IMR-90 (cell line): Measurements from ENCODE around the gene TFB2M. TPM values are rescaled to one million over a fixed set of nuclear protein-coding genes. Genes with fewer than 3 reads are reported as not detected.

Experiments used
- ATAC-seq: fragments of 200-7000 bp; cut with Tn5 transposase; 2 replicates; pipeline ENCODE4 v1.9.1; 2020; ENCODE audit warnings: low read depth, mild to moderate bottlenecking, moderate library complexity
- BruUV-seq: library from RNA; stranded (reverse); fragments of 400-500 nt; replicated peaks from 2 replicates; lab custom pipeline; 2021; lab: Mats Ljungman, UMichigan
- CTCF ChIA-PET: fragments of 300-600 bp; formaldehyde crosslinking; extraction: SDS; loops from one replicate; lab custom pipeline; 2021; ENCODE audit warnings: antibody characterized with exemption; lab: Yijun Ruan, JAX
- POLR2A ChIA-PET: fragments of 300-600 bp; sonication (Branson Sonifier 250); formaldehyde crosslinking; loops from one replicate; lab custom pipeline; 2022; ENCODE audit warnings: antibody characterized with exemption; ENCODE audit not compliant: unreplicated experiment; lab: Charles Lee
- DNase-seq: peaks from one replicate; pipeline ENCODE4 v3.0.0; 2013
- H2AFZ ChIP-seq: replicated peaks from 2 replicates; pipeline ENCODE3; 2013; ENCODE audit warnings: low read length, mild to moderate bottlenecking; ENCODE audit not compliant: poor library complexity
- H2AK5ac ChIP-seq: 2 replicates; pipeline ENCODE4 v1.6.1; 2013; ENCODE audit warnings: low read depth, low read length, inconsistent platforms
- H2AK9ac ChIP-seq: replicated peaks from 2 replicates; pipeline ENCODE3; 2013; ENCODE audit warnings: mild to moderate bottlenecking, low read depth, low read length, moderate library complexity; ENCODE audit not compliant: poor library complexity
- H2BK120ac ChIP-seq: 2 replicates; pipeline ENCODE4 v1.6.1; 2013; ENCODE audit warnings: low read depth, low read length, inconsistent platforms
- H2BK15ac ChIP-seq: 3 replicates; pipeline ENCODE4 v1.6.1; 2013; ENCODE audit warnings: low read depth, low read length, inconsistent platforms
- H2BK20ac ChIP-seq: 2 replicates; pipeline ENCODE4 v1.6.1; 2013; ENCODE audit warnings: low read depth, mild to moderate bottlenecking, inconsistent platforms, low read length, moderate library complexity
- H2BK5ac ChIP-seq: 2 replicates; pipeline ENCODE4 v1.6.1; 2013; ENCODE audit warnings: mild to moderate bottlenecking, low read depth, low read length, inconsistent platforms; ENCODE audit not compliant: poor library complexity, severe bottlenecking
- H3K14ac ChIP-seq: replicated peaks from 2 replicates; pipeline ENCODE4 v1.6.1; 2013; ENCODE audit warnings: low read depth, low read length, inconsistent platforms
- H3K18ac ChIP-seq: 2 replicates; pipeline ENCODE4 v1.6.1; 2013; ENCODE audit warnings: low read depth, low read length, control low read depth
- H3K23ac ChIP-seq: 2 replicates; pipeline ENCODE4 v1.6.1; 2013; ENCODE audit warnings: low read depth, low read length, inconsistent platforms
- H3K27ac ChIP-seq: 2 replicates; pipeline ENCODE4 v1.5.1; 2013; ENCODE audit warnings: mild to moderate bottlenecking, control low read depth, low read length; ENCODE audit not compliant: insufficient read depth
- H3K27me3 ChIP-seq: 2 replicates; pipeline ENCODE4 v1.6.1; 2013; ENCODE audit warnings: low read length; ENCODE audit not compliant: control insufficient read depth, insufficient read depth
- H3K36me3 ChIP-seq: 2 replicates; pipeline ENCODE4 v1.6.1; 2013; ENCODE audit warnings: low read length, mixed read lengths; ENCODE audit not compliant: control insufficient read depth, insufficient read depth
- H3K4ac ChIP-seq: 2 replicates; pipeline ENCODE4 v1.6.1; 2013; ENCODE audit warnings: low read depth, low read length, inconsistent platforms
- H3K4me1 ChIP-seq: 2 replicates; pipeline ENCODE4 v1.6.1; 2013; ENCODE audit warnings: low read length, mixed read lengths; ENCODE audit not compliant: control insufficient read depth, insufficient read depth
- H3K4me2 ChIP-seq: 2 replicates; pipeline ENCODE4 v1.6.1; 2013; ENCODE audit warnings: low read depth, mild to moderate bottlenecking, control low read depth, low read length, moderate library complexity
- H3K4me3 ChIP-seq: 2 replicates; pipeline ENCODE4 v1.5.1; 2013; ENCODE audit warnings: low read depth, mild to moderate bottlenecking, control low read depth, low read length, moderate library complexity; ENCODE audit not compliant: insufficient read depth
- H3K56ac ChIP-seq: 2 replicates; pipeline ENCODE4 v1.6.1; 2013; ENCODE audit warnings: low read length, inconsistent platforms; ENCODE audit not compliant: insufficient read depth; ENCODE audit errors: extremely low read depth
- H3K79me1 ChIP-seq, 2 experiments: 2 replicates each; pipeline ENCODE4 v1.6.1; 2013; ENCODE audit warnings: low read length in 2 of 2, inconsistent platforms in 1 of 2, low read depth in 1 of 2
- H3K9ac ChIP-seq: 2 replicates; pipeline ENCODE4 v1.6.1; 2013; ENCODE audit warnings: low read depth, low read length, control low read depth
- H3K9me1 ChIP-seq: 2 replicates; pipeline ENCODE4 v1.6.1; 2013; ENCODE audit warnings: low read length, inconsistent platforms; ENCODE audit not compliant: insufficient read depth
- H3K9me3 ChIP-seq: 2 replicates; pipeline ENCODE4 v1.6.1; 2013; ENCODE audit warnings: low read length; ENCODE audit not compliant: control insufficient read depth, insufficient read depth
- H4K20me1 ChIP-seq: 2 replicates; pipeline ENCODE4 v1.6.1; 2013; ENCODE audit warnings: low read length, inconsistent platforms; ENCODE audit not compliant: insufficient read depth
- H4K5ac ChIP-seq: 2 replicates; pipeline ENCODE4 v1.6.1; 2013; ENCODE audit warnings: mild to moderate bottlenecking, low read depth, low read length, control low read depth
- H4K8ac ChIP-seq, 2 experiments: 2 replicates each; pipeline ENCODE4 v1.6.1; 2013; ENCODE audit warnings: low read depth in 2 of 2, low read length in 2 of 2, control low read depth in 1 of 2, inconsistent platforms in 1 of 2
- H4K91ac ChIP-seq: 2 replicates; pipeline ENCODE4 v1.6.1; 2013; ENCODE audit warnings: low read depth, low read length, inconsistent platforms; ENCODE audit not compliant: insufficient read depth
- BHLHE40 ChIP-seq: fragments of 150-350 bp; IDR thresholded peaks from 2 replicates; pipeline ENCODE4 v1.6.1; 2016; ENCODE audit warnings: mild to moderate bottlenecking, low read depth, low read length
- CEBPB ChIP-seq: IDR thresholded peaks from 2 replicates; pipeline ENCODE4 v1.6.1; 2012; ENCODE audit warnings: low read depth, low read length, improper control_type of control experiment
- CHD1 ChIP-seq: IDR thresholded peaks from 2 replicates; pipeline ENCODE4 v1.6.1; 2012; ENCODE audit warnings: low read depth, low read length, improper control_type of control experiment
- CTCF ChIP-seq: conservative IDR thresholded peaks from 2 replicates; pipeline ENCODE4 v1.5.1; 2012; ENCODE audit warnings: mild to moderate bottlenecking, low read depth, low read length, improper control_type of control experiment
- ELK1 ChIP-seq: fragments of 150-350 bp; IDR thresholded peaks from 2 replicates; pipeline ENCODE4 v1.6.1; 2016; ENCODE audit warnings: low read depth, mild to moderate bottlenecking, low read length, moderate library complexity, borderline replicate concordance
- FOS ChIP-seq: fragments of 150-350 bp; IDR thresholded peaks from 2 replicates; pipeline ENCODE4 v1.6.1; 2016; ENCODE audit warnings: low read depth, low read length
- MAFK ChIP-seq: IDR thresholded peaks from 2 replicates; pipeline ENCODE4 v1.6.1; 2012; ENCODE audit warnings: low read depth, low read length, improper control_type of control experiment
- MAZ ChIP-seq: IDR thresholded peaks from 2 replicates; pipeline ENCODE4 v1.6.1; 2012; ENCODE audit warnings: low read depth, mild to moderate bottlenecking, low read length, improper control_type of control experiment, moderate library complexity, borderline replicate concordance
- MXI1 ChIP-seq: IDR thresholded peaks from 2 replicates; pipeline ENCODE4 v1.6.1; 2012; ENCODE audit warnings: low read depth, mild to moderate bottlenecking, low read length, moderate library complexity, borderline replicate concordance
- NFE2L2 ChIP-seq: fragments of 150-350 bp; IDR thresholded peaks from 2 replicates; pipeline ENCODE4 v1.6.1; 2016; ENCODE audit warnings: low read depth, mild to moderate bottlenecking, low read length
- POLR2A ChIP-seq: IDR thresholded peaks from 2 replicates; pipeline ENCODE4 v1.6.1; 2012; ENCODE audit warnings: mild to moderate bottlenecking, low read depth, low read length
- RAD21 ChIP-seq: IDR thresholded peaks from 2 replicates; pipeline ENCODE4 v1.6.1; 2012; ENCODE audit warnings: low read length, improper control_type of control experiment
- RCOR1 ChIP-seq: IDR thresholded peaks from 2 replicates; pipeline ENCODE4 v1.6.1; 2012; ENCODE audit warnings: mild to moderate bottlenecking, low read length, improper control_type of control experiment; ENCODE audit not compliant: insufficient replicate concordance
- RFX5 ChIP-seq: IDR thresholded peaks from 2 replicates; pipeline ENCODE4 v1.8.0; 2012; ENCODE audit warnings: low read depth, mild to moderate bottlenecking, low read length, moderate library complexity
- SMC3 ChIP-seq: fragments of 150-350 bp; IDR thresholded peaks from 2 replicates; pipeline ENCODE4 v1.6.1; 2016; ENCODE audit warnings: low read depth, mild to moderate bottlenecking, antibody characterized with exemption, low read length, moderate library complexity
- USF2 ChIP-seq: fragments of 150-350 bp; IDR thresholded peaks from 2 replicates; pipeline ENCODE4 v1.6.1; 2017; ENCODE audit warnings: mild to moderate bottlenecking, antibody characterized with exemption, low read length, low read depth
- WGBS, 2 experiments: methylation state at CpG; one replicate each; pipeline versions ENCODE4 v1.1.5 to v1.1.7; 2013; ENCODE audit warnings: missing lambda C conversion rate in 2 of 2; ENCODE audit not compliant: insufficient read length in 1 of 2; ENCODE audit errors: extremely low coverage in 2 of 2; 5-methylcytosine and 5-hydroxymethylcytosine counted together
- dilution Hi-C: fragments of 300-500 bp; cut with HindIII; formaldehyde crosslinking; loops from one replicate; pipeline ENCODE4 v1.14.3; 2018; ENCODE audit warnings: low sequenced_read_pairs; ENCODE audit not compliant: unreplicated experiment
- in situ Hi-C: fragments of 300-500 bp; cut with MboI; formaldehyde crosslinking; loops from 3 replicates; pipeline ENCODE4 v1.14.3; 2019; ENCODE audit warnings: low sequenced_read_pairs, inconsistent platforms, mixed read lengths
- intact Hi-C: fragments of 100-400 bp; cut with micrococcal nuclease; formaldehyde crosslinking; loops from 2 replicates; pipeline ENCODE4 v1.10.0; 2022
- polyA plus RNA-seq, 3 experiments: library from polyadenylated mRNA; depleted of rRNA; stranded (reverse); fragments of >200 nt; gene quantifications; 2 replicates each; pipeline ENCODE4 v1.2.3, GENCODE V29; 2012; ENCODE audit warnings: low replicate concordance in 1 of 3
- total RNA-seq: library from RNA; depleted of rRNA; stranded (reverse); fragments of >200 nt; gene quantifications from 2 replicates; pipeline ENCODE4 v1.2.3, GENCODE V29; 2012

The TFB2M gene
- total and polyA plus RNA-seq, 2 of the 4 experiments (the other 2 are of a cell fraction), result 13.3 to 15.7 TPM

- ChIA-PET POLR2A (no interaction called here), CTCF (no interaction called here)
- Histone ChIP-seq H3K36me3 (no peaks in the 10 kb centered on the region), H3K4ac (no peak overlapping the region), H2AK5ac (no peak overlapping the region), H3K18ac (no peak overlapping the region), H3K79me1 (no peaks in the 10 kb centered on the region), H2BK120ac (no peak overlapping the region), H3K9me3 (peaks cover 9% of the 10 kb centered on the region), H3K27ac (no peak overlapping the region), H3K23ac (no peak overlapping the region), H3K9me1 (no peaks in the 10 kb centered on the region), H3K4me1 (no peaks in the 10 kb centered on the region), H3K4me3 (no peak overlapping the region), H4K8ac (no peak overlapping the region), H4K5ac (no peak overlapping the region), H3K4me2 (no peak overlapping the region), H2AFZ (no peak overlapping the region), H2BK20ac (no peak overlapping the region), H3K27me3 (peaks cover 9% of the 10 kb centered on the region; the same call in 1 of the 2 replicates), H2AK9ac (no peak overlapping the region), H3K56ac (no peak overlapping the region), H2BK15ac (no peak overlapping the region), H4K91ac (no peak overlapping the region), H2BK5ac (no peak overlapping the region), H4K20me1 (no peaks in the 10 kb centered on the region), H3K14ac (no peak overlapping the region), H3K9ac (no peak overlapping the region)
- in situ Hi-C loops, result no loop called here
- ATAC-seq (no peak), DNase-seq (no peak)
- intact Hi-C loops, result no loop called here
- no CpG with 5 or more reads among the region's 4 CpGs for WGBS, 2 experiments
- dilution Hi-C loops, result no loop called here
- BruUV-seq, result no TSS peak
- TF ChIP-seq RAD21 (no peak), RFX5 (no peak), BHLHE40 (no peak), NFE2L2 (no peak), MAZ (no peak), FOS (no peak), SMC3 (no peak), CHD1 (no peak), POLR2A (no peak), USF2 (no peak), CTCF (no peak), CEBPB (no peak), MXI1 (no peak), RCOR1 (no peak), MAFK (no peak), ELK1 (no peak)
These were observed 39.7 kb downstream of the TFB2M start for GRCh38 chr1:246526380-246526779.
